NT2/D1 (cell line): Measurements from ENCODE around the gene FBXW8.

Experiments used
- SUZ12 ChIP-seq: IDR thresholded peaks from 2 replicates; pipeline ENCODE4 v1.6.1; 2011; ENCODE audit not compliant: insufficient read length, insufficient read depth; ENCODE audit errors: extremely low read depth
- YY1 ChIP-seq: IDR thresholded peaks from 2 replicates; pipeline ENCODE4 v1.6.1; 2011; ENCODE audit not compliant: insufficient read length, insufficient read depth
- ZNF274 ChIP-seq: IDR thresholded peaks from 2 replicates; pipeline ENCODE4 v1.6.1; 2011; ENCODE audit warnings: mild to moderate bottlenecking, low read depth, low read length

- TF ChIP-seq YY1 (no peak), ZNF274 (no peak), SUZ12 (no peak)
Observed at GRCh38 chr12:117027251-117028086, 116.7 kb downstream of the FBXW8 start.
